LNCaP clone FGC (cell line): ENCODE results near the gene AMPD2.
A peak's percentile ranks its signal among the peaks of the same experiment; 100 is the strongest.

Experiments used
- DNase-seq: peaks from one replicate; pipeline ENCODE4 v3.0.0-alpha.2; 2011; ENCODE audit warnings: low read depth
- H3K4me3 ChIP-seq: 2 replicates; pipeline ENCODE4 v1.5.1; 2011; ENCODE audit warnings: mild to moderate bottlenecking, low read depth, low read length, control low read depth
- CTCF ChIP-seq: IDR thresholded peaks from 2 replicates; pipeline ENCODE4 v1.5.1; 2012; ENCODE audit warnings: mild to moderate bottlenecking; ENCODE audit not compliant: control insufficient read depth, insufficient read depth; ENCODE audit errors: extremely low read depth

Gene AMPD2

GRCh38 chr1:109643385-109644230 is 24.0 kb downstream of the AMPD2 start:
- DNase-seq: no peak
- no peak overlapping the region for H3K4me3 ChIP-seq
- peak; percentile 83 for TF ChIP-seq CTCF

- DNase-seq: no peak
- H3K4me3 ChIP-seq: no peak overlapping the region
- TF ChIP-seq CTCF: no peak
Measured at GRCh38 chr1:109644670-109645069, 25.0 kb downstream of the AMPD2 start.

- peak overlapping the region; percentile 19; the same call in 1 of the 2 replicates for H3K4me3 ChIP-seq
- peak; percentile 54 for TF ChIP-seq CTCF
Measured at GRCh38 chr1:109649491-109649914, 29.9 kb downstream of the AMPD2 start.

GRCh38 chr1:109650609-109651008 is 31.0 kb downstream of the AMPD2 start:
- TF ChIP-seq CTCF: no peak

More at GRCh38 chr1:109649491-109649914, 29.9 kb downstream of the AMPD2 start:
- no peak for DNase-seq

GRCh38 chr1:109652402-109652801 is 32.8 kb downstream of the AMPD2 start:
- H3K4me3 ChIP-seq: no peak overlapping the region
- no peak for TF ChIP-seq CTCF
- DNase-seq: no peak

More at GRCh38 chr1:109650609-109651008, 31.0 kb downstream of the AMPD2 start:
- DNase-seq: no peak
- no peak overlapping the region for H3K4me3 ChIP-seq

- TF ChIP-seq CTCF: no peak
- DNase-seq: no peak
- H3K4me3 ChIP-seq: no peak overlapping the region
Measured at GRCh38 chr1:109653306-109653705, 33.7 kb downstream of the AMPD2 start.
